HG03354 (cell line): Measurements from ENCODE around the gene UNC80.

Source experiments
- ATAC-seq: cut with Tn5 transposase; IDR thresholded peaks from one replicate; pipeline ENCODE4 v1.9.1; 2021; ENCODE audit warnings: mild to moderate bottlenecking; ENCODE audit not compliant: unreplicated experiment, poor library complexity, severe bottlenecking

UNC80 gene

GRCh38 chr2:209956271-209956670 is 184.6 kb downstream of the UNC80 start:
- no peak for ATAC-seq

GRCh38 chr2:209958016-209958415 is 186.4 kb downstream of the UNC80 start:
- no peak for ATAC-seq

GRCh38 chr2:209960045-209960444 is 188.4 kb downstream of the UNC80 start:
- ATAC-seq: no peak

- ATAC-seq: peak; percentile 98
These were observed 189.3 kb downstream of the UNC80 start for GRCh38 chr2:209960676-209961630.

- no peak for ATAC-seq
These were observed 194.1 kb downstream of the UNC80 start for GRCh38 chr2:209965723-209966122.

DNA sequence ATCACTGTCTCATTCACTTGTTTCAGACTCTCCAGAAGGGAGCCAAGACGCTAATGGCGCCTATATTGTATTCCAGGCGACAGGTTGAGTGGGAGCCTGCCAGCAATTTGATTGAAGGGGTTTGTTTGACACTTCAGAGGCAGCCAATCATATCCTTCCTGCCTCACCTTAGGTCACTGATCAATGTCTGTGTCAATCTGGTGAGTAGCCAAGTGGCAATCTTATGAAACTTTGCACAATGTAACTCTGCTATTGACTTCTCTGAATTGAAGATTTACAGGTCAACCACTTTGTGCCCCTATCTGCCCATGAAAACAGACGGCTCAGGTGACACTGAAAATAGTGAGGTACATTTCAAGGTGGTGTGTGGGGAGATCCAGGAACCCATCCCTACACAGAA is 198.1 kb downstream of the UNC80 start:
- no peak for ATAC-seq

GRCh38 chr2:209970271-209970670 is 198.6 kb downstream of the UNC80 start:
- no peak for ATAC-seq

DNA sequence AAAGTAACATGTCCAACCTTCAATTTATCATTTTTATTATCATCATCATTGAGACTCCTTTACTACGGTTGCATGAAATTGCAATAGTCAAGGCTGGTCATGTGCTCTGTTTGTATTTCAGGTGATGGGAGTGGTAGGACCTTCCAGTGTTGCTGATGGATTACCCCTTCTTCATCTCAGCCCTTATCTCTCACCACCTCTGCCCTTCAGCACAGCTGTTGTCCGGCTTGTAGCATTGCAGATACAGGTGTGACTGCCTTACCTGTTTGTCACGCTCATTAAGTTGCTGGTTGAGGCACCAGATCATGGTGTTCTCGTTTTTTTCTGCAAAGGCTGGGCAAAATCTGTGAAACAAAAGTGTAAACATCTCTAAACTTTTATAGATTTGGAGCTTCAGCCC is 199.1 kb downstream of the UNC80 start:
- ATAC-seq: no peak

DNA sequence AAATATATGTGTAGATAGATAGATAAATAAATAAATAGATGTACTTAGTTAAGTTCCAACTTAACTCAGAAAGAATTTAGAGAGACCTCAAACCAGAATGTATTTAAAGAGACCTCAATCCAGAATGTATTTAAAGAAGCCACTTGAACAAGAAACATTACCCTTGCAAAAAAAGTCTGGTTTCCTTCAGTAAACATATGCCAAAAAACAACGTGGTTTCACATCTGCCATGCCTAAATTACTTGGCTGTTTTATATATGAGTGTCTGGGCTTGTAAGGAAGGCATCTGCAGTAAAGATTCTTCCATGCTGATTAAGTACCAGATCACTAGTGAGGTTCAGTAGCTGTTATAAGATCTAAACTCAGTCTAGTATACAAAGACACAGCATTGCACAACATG is 201.7 kb downstream of the UNC80 start:
- no peak for ATAC-seq

DNA sequence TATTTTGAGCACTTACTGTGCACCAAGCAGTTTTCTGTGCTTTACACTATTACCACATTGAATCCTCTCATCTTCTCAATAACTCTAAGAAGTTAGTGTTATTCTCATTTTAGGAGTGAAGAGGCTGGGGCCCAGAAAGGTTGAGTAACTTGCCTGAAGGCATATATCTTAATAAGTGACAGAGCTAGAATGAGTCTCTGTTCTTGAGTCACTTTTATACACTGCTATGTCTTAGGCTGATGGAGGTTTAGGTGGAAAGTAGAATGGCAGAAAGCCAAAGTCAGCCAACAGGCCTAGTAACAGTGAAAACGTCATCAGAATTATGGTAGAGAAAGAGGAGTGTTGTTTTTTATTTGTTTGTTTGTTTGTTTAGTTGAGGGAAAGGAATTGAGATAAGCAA is 202.9 kb downstream of the UNC80 start:
- ATAC-seq: no peak

DNA sequence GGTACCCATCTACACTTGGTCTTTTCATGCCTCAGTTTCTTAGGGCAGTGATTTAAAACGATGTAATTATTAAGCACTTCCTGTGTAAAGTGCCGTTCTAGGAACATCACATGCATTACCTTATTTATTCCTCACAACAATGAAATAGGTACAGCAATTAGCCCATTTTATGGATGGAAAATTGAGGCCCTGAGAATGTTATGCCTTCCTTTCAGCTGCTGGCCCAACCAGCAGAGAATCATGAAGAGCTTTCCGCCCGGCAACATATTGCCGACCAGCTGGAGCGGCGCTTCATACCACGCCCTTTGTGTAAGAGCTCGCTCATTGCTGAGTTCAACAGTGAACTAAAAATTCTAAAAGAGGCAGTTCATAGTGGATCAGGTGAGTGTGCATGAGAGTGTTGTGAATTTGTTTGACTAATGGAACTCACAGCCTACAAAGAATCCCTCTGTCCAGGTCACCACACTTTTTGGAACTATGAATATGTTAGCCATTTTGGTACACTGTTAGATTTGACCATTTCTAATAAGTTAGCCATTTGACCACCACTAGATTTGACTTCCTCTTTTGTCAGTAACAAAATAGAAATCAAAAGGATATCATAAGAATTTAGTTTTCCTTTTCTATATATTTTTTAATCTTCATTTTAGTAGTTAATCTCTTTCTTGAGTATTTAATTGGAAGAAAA is 205.2 kb downstream of the UNC80 start:
- peak; percentile 92 for ATAC-seq

DNA sequence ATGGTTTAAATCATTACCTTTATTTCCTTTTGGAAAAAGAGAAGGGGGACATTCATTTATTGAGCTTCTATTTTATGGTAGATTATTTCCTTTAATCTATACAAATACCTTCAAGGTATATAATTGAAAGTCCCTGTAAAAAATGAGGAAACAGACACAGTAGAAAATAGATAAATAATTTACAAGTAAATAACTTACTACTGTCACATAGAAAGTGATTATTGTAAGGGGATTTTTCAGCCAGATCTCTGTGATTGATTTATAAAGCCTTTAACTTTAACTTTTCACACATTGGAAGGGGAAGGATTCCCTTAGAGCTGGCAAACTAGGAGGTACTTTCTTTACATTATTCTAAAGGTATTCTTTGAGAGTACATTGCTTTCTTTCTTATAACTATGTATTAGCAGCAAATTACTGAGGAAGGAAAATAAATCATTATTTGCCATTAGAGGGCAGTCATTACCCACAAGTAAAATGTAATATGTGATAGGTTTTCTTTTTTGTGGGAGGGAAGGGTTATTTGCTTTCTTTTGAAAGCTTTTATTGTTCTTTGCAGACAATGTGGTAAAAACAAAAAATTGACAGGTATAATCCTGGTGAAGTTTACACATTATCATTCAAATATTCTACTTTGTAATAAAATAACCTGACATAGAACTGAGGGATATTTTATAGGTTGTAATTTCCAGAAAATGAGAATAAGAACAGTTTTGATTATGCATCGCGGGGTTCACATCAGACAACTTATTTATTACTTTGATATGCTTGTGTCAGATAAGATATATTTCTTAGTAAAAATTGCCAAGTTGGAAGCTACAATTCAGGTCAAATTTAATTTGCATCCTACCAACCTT is 206.0 kb downstream of the UNC80 start:
- ATAC-seq: peak; percentile 68

- no peak for ATAC-seq
These were observed 212.7 kb downstream of the UNC80 start for GRCh38 chr2:209984291-209984690.

GRCh38 chr2:209985874-209986273 is 214.2 kb downstream of the UNC80 start:
- no peak for ATAC-seq

GRCh38 chr2:209986415-209986814 is 214.8 kb downstream of the UNC80 start:
- no peak for ATAC-seq

DNA sequence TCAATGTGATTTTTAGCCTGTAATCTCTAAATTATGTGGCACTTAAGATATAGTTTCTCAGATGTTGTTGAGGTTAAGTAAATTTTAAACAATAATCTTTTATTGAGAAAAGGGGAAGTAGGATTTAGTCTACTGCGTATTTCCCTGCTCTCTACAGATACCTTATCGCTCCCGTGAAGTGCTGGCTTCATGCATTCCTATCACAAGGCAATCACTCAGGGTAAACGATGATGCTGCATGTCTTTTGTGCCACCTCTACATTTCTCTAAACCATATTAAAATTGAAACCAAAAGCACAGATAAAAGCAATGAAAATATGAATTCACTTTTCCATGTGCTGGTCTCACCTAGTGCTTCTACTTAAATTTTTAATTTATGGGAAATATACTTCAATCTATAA is 216.4 kb downstream of the UNC80 start:
- peak; percentile 55 for ATAC-seq

DNA sequence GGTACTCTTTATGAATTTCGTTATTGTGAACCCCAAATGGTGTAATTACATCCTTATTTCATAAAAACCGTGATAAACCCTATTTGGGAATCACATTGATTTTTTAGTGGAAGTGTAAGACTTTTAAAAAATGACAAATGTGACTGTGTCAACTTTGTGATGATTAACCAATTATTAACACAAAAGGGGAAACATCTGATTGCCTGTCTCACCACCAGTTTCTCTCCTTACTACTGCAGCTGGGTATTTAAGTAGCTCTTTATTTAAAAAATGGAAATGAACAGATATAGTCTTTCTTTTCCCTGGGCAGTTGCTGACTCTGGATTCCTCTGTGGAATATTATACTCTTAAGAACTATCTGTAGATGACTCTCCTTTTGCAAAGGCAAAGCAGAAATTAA is 219.2 kb downstream of the UNC80 start:
- peak; percentile 66 for ATAC-seq

GRCh38 chr2:209993968-209994367 is 222.3 kb downstream of the UNC80 start:
- ATAC-seq: no peak

DNA sequence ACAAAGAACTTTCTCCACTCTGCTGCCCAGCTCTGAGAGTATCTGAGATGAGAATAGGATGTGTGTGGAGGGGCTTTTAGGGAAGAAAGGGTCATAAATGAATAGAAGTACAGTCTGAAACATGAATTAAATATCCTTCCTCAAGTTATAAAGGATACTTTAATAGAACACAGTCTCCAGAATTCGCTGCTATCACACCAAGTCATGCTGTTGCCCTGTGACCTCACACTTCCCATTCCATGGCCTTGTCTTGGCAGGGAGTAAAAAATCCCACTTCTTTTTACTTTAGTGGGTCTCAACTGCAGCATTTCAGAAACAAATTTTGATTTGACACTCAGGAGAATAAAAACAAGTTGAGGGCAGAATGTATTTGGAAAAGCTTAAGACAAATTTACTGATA is 227.0 kb downstream of the UNC80 start:
- ATAC-seq: no peak
